NCI-H1417 treated with DMSO at 0.1 percent for 48 hours (cell line): ENCODE results near the gene SPAG5.

Source experiments
- DNase-seq: peaks from one replicate; lab custom pipeline; 2025; lab: John Stamatoyannopoulos, UW

Gene SPAG5, protein sequence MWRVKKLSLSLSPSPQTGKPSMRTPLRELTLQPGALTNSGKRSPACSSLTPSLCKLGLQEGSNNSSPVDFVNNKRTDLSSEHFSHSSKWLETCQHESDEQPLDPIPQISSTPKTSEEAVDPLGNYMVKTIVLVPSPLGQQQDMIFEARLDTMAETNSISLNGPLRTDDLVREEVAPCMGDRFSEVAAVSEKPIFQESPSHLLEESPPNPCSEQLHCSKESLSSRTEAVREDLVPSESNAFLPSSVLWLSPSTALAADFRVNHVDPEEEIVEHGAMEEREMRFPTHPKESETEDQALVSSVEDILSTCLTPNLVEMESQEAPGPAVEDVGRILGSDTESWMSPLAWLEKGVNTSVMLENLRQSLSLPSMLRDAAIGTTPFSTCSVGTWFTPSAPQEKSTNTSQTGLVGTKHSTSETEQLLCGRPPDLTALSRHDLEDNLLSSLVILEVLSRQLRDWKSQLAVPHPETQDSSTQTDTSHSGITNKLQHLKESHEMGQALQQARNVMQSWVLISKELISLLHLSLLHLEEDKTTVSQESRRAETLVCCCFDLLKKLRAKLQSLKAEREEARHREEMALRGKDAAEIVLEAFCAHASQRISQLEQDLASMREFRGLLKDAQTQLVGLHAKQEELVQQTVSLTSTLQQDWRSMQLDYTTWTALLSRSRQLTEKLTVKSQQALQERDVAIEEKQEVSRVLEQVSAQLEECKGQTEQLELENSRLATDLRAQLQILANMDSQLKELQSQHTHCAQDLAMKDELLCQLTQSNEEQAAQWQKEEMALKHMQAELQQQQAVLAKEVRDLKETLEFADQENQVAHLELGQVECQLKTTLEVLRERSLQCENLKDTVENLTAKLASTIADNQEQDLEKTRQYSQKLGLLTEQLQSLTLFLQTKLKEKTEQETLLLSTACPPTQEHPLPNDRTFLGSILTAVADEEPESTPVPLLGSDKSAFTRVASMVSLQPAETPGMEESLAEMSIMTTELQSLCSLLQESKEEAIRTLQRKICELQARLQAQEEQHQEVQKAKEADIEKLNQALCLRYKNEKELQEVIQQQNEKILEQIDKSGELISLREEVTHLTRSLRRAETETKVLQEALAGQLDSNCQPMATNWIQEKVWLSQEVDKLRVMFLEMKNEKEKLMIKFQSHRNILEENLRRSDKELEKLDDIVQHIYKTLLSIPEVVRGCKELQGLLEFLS

DNA sequence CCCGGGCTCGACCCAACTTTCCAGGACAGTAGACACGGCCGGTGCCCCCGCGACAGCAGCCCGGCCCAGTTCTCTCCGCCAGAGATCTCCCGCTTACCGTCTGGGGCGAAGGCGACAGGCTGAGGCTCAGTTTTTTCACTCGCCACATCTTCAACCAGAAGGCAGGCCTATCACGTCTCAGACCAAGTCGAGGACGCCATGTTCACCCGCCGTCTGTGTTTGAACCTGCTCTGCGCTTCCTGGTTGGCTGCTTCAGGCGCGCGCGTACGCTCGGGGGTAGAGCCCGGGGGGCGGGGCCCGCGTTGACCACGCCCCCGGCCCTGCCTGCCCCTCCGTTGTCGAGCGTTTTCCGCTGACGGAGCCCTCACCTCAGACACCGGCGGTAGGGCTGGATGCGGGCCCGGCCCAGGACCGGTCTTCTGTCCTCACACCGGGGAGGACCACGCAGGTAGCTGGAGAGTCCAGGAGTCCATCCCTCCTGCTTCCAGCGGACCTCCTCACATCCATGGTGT is at the start of gene SPAG5:
Gene SPAG5, minus strand, starts transcription at position 227 of the 512 bp plus-strand sequence. Its CDS starts 79 bp downstream, at position 148.
- peak; percentile 67 for DNase-seq

DNA sequence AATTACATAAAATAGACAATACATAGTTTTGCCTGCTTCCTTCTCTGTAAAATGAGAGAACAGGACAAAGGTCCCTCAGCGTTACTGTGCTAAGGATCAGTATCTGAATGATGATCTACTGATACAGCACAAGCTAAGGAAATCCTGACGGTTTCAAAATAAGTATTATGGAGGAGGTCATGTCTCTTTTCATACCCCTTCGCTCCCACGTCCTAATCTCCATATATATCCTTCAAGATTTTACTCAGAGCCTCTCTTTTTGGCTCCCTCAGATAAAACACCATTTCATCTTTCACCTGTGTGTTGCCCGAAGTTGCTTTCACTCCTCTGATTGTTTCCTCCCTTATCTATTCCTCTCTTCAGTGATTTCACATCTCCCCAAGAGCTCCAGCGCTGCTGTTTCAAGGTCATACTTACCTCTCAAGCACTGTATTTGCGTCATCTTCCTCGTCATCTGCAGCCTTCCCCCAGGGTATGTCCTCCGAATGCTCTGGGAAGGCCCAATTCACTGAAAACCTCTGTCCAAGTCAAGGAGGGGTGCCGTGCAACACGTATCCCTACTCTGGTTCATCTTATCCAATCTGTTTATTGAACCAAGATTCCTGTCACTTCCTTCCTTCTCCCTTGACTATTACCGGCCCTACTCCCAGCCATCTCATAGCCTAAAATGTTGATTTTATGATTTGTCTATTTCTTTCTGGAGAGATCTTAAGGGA is 47.4 kb upstream of the SPAG5 start:
- no peak for DNase-seq

DNA sequence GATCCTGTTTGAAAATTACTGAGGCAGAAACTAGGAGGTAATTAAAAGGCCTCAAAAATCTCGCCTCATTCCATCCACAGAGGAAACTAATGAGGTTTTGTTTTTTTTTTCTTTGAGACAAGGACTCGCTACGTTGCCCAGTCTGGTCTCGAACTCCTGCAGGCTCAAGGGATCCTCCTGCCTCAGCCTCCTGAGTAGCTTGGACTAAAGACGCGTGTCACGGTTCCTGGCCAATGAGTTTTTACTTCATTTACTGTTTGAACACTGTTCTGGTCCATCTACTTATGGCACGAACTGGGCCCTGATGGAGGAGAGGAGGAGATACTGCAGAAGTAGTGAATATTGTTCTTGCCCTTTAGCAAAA is 46.7 kb upstream of the SPAG5 start:
- no peak for DNase-seq

DNA sequence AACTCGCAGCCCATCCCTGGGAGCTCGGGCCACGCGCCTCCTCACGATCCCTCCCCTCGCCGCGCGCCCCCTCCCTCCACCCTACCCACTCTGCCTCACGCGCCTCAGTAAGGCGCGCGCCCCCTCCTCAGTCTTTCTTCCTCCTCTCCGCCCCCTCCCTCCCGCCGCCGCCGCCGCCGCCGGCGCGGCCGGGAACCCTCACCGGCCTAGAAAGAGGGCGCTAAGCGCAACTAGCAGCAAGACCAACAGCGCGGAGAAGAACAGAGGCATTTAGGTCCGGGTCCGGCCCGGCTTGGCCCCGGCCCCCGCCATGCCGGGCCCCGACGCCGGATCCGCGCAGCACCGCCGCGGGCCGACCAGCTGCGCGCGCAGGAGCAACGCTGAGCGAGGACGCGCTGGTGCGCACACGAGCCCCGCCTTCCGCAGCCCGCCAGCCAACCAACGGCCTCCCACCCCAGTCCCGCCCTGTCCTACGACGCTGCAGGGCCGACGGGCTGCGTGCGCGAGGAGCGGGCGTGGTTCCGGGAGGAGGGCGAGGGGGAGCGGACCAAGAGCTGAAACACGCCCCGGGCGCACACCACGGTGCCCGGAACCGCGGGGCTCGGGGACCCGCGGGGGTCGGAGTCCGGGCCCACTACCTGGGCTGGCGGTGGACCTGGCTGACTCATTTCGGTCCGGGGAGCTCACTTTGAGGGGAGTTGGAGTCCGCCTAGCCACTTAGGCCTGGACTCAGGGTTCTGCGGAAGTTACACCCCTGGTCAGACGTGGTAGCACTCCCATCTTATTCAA is 46.2 kb upstream of the SPAG5 start, which contains the start of gene BLTP2:
Gene BLTP2, minus strand, starts transcription at position 372 of the 789 bp plus-strand sequence. Its CDS starts 102 bp downstream, at position 270.
- peak; percentile 68 for DNase-seq

DNA sequence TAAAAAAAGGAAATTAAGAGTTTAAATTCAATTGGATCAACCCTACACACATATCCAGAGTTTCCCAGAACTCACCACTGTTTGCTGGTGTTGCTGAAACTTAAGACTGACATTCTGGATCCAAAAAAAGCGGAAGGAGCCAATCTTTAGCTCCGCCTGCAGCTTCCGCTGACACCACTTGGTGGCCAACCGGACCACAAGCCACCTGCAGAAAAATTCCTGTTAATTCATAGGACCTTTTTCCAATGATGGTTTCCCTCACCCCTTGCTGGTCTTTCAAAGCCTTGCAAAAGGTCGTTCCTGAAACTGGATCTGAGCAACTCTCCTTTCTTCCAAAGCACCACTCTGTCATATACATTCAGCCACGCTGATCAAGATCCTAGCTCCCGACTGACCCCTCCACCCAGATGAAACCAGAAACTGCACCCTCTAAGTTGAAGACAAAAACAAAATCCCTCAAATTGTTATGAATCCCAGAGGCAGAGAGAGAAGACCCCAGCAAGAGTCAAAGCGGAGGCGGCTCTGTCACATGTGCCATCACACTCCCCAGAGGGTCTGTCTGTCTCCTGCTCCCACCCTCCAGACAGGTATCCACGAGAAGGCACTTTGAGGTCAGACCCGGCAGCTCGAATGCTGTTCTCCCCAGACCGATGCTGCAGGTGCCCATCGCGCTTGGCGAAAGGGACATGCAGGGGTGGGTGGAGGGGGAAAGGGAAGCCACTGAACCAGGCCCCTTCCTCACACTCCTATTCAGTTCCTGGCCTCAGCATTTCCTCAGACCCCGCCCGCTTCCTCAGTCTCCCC is 45.4 kb upstream of the SPAG5 start:
- no peak for DNase-seq

DNA sequence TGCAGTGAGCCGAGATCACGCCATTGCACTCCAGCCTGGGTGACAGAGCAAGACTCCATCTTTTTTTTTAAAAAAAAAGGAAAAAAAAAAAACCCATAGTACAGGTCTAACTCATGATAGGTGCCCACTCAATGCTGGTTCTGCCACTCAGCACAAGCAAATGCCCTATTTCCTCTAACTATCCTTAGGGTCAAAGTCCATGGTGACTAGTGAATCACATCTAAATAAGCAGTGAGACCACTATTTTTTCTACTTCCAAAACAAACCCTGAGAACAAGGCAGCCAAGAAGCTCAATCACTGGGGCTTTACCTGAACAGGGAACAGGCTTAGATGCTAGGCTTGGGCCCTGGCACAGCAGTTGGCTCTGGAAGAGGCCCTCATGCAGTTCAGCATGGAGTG is 42.8 kb upstream of the SPAG5 start:
- DNase-seq: no peak

DNA sequence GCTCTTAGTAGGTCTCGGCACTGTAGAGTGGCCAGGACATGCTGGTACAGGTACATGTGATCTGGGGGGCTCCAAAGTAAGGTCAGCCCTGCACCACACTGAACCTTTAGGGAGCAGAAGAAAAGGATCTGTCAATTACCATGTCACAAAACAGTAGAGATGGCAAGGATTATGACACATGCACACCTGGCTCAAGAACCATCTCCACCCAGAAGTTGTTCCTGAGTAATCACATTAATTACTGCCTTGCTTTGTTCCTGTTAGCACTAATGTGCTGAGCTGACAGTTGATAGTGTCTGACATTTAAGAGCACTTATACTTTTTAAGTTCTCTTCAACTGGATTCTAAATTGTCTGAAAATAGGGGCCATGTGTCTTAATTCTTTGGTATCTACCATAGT is 36.7 kb upstream of the SPAG5 start:
- DNase-seq: no peak

DNA sequence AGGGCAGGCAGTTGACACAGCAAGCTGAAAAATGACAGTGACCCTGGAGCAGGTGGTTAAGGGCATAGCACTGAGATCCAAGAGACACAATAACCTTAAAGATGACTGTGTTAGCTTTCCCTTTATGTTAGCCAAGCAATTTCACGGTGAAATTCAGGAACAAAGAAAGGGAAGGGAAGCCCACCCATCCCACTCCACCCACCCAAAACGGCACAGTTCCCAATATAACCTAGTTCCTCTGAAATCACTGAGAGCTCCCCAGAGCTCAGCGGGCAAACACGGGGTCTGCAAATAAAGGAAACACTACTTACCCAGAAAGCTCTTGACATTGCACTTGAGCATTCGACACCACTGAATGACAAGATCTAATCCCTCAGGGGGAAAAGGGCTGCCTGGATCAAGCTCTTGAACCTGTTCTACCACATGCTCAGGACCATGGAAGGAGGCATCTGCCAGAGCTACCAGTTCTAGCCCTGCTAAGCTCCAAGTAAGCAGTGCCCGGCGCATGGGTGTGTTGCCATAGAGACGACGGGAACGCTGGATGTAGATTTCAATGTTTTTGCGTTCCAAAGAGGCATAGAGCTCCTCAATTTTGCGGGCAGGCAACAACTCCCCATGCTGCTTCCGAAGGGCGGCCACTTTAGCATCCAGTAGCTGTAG is 35.5 kb upstream of the SPAG5 start:
- no peak for DNase-seq

DNA sequence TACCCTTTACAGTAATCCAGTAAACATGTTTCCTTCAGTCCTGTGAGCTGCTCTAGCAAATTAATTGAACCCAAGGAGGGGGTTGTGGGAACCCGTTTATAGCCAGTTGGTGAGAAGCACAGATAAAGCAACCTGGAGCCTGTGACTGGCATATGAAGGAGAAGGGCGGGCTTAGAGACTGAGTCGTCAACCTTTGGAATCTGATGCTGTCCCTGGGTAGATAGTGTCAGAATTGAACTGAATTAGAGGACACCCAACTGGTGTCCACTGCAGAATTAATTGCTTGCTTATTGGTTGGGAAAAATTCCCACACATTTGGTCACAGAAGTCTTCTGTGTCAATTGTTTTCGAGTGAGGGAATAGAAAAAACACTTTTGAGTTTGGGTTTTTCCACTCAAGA is 28.0 kb upstream of the SPAG5 start:
- DNase-seq: no peak

DNA sequence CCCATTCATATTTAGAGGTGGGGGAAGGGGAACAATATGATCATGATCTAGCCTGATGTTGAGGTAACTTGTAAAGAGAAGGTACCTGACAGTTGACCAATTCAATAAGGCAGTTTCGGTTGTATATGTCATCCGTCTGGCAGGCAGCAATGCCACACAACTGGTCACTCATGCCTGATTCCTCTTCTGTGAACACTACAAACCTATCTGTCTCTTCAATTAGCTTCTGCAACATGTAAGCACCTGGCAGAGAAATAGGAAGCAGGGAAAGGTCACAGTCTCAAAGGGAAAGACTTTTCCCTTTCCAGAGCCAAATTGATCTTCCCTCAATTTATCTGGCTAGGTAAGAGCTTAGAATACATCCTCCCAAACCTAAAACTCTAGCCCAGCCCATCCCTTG is 25.3 kb upstream of the SPAG5 start:
- no peak for DNase-seq

DNA sequence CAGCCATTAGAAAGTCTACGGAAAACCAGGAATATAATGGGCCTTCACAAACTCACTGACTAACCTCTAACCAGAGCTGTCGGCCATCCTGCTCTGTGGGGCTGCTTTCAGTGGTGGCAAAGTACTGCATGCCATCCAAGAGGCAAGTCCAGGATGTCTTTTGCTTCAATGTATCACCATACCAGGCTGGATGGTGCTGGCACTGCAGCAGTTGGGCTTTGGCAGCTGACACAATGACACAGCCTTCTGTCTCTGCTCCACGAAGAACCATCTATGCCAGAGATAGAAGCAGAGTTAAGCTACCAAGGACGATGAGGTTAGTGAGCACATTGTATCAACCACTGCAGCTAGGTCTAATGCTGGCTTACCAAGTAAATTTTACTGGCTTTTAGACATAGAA is 24.9 kb upstream of the SPAG5 start:
- no peak for DNase-seq

DNA sequence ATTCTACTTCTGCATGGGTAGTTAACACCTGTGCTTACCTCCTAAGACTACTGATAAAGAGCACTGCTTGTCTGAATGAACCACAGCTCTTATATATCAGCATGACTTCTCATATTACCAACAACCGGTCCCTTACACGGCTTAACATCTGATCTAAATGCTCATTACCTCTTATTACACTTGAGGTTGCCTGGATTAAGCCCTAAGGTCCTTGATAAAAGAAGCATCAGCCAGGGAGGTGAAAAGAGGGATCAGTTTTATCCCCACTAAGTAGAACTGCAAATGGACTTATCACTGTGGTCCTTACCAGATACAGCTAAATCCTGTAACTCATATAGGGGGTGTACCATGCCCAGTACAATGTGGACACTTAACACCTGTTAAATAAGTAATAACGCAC is 23.4 kb upstream of the SPAG5 start:
- DNase-seq: no peak

DNA sequence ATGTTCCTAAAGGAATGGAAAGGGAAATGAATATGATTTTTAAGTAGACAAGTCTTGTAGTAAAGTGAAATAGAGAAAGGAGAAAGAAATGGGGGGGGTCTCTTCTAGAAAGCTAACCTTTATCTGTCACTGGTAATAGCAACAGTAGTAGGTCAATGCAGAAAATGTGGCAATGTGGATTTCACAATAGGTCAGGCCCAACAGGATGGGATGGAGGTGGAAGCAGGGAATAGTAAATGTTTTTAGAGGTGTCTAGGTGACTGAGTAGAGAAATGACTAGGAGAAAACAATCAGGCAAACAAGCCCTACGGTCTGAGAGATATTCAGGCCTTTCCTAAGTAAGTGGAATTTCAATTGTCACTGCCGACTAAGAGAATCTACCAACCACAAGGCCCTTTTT is 21.2 kb upstream of the SPAG5 start:
- DNase-seq: no peak

DNA sequence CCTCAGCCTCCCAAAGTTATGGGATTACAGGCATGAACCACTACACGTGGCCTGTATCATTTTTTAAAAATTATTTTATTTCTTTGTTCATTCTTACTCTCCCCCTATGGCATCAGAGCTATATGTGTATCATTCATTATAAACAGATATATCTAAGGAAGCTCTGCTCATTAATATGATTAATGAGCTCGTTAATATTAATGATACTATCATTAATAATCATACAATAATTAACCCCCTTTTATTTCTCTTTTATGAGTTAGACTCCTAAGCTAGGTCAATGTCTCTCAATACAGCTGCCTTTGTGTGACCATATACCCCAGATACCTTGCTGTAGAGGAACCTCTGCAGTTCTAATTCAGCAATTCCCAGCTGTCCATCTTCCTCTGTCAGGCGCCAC is 19.6 kb upstream of the SPAG5 start:
- no peak for DNase-seq

DNA sequence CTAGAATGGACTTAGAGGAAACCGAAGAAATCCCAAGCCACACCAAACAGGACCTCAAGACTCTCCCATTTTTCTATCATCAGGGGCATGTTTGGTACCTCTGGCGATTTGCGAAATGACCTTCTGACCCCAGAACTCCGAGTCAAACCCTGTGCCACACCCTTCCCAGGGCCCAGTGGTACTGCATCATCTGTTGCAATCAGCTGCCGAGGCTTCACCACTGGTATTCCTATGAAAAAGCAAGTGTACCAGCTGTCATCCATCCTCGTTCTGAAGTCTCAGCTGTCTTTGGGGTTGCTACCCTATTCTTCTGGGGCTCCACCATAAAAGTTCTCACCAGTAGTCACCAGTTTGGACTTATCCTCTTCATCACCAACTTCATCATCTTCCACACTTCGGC is 17.5 kb upstream of the SPAG5 start:
- DNase-seq: no peak

DNA sequence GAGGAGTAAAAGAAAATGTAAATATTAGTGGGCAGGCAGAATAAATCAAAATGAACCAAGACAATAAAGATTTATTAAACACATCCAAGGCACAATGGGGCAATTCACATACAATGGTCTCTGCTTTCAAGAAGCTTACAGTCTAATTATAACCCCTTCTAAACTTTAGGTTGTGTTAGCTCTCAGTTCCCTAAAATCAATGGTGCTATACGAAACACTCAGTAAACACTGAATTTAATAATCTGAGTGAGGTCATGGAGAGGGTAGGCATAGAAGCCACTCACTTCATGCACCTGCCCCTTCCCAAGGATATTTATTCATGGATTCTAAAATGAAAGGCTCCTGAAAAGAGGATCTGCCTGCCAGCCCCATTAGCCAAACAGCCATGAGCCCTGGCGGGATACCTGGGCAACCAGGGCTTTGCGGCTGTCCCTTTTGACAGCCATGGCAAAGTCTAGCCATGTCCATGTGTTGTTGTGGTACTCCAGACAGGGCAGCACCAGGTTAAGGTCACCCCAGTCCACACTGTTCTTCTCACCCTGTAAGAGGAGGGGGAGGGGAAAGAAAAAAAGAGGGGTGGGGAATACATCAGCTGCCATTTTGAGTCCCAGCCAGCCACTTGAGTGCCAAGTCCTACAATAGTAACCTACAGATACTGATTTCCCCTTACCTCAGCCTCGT is 16.6 kb upstream of the SPAG5 start:
- no peak for DNase-seq

DNA sequence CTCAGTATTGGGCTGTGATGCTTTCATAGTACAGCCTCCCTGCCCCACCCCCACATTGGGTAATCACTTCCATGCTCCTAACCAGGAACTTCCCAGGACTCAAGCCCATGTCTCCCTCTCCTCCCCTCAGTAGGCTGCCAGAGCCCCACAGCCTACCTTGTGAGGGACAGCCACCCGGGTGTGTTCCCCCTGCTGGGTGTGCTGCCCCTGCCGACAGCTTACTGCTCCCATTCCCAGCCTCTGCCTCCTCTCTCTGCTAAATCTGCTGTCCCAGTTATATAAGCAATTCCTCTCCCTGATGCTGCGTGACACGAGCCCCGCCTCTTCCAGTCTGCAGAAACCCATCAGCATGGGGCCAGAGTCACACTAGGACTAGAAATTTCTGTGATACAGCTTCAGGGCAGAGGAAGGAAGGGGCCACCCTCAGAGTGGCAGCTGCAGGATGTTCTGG is 15.1 kb upstream of the SPAG5 start, which contains the start of gene RSKR:
Gene RSKR, minus strand, starts transcription at position 255 of the 451 bp plus-strand sequence. Its CDS starts 24 bp downstream, at position 231.
- no peak for DNase-seq
